Measurements from ENCODE around the gene ABCA13. TPM values are rescaled to one million over a fixed set of nuclear protein-coding genes. Genes with fewer than 3 reads are reported as not detected.
A peak's percentile ranks its signal among the peaks of the same experiment; 100 is the strongest.

Gene ABCA13
- total and polyA plus RNA-seq, 2 of the 4 experiments (the other 2 are of a cell fraction), result under 0.01 to 0.07 TPM

DNA sequence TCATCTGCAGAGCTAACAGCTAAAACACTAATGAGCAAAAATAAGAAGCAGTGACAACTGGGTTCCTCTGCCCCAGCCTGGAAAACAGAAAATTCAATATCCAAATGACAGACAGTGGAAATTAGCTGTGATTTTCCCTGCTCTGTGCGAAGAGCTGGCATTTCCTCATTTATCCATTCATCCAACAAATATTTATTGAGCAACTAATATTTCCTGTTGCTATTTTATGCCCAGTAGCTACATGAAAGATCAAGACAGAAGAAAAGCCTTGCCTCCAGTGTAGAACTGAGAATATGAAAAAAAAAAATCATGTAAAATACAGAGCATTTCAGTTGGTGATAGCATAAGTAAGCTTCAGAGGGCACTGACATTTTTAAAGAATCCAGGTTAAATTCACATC lies 140.9 kb downstream of the ABCA13 start:
- no peaks in the 10 kb centered on the region for H3K9me1 ChIP-seq (ENCODE audit: insufficient read depth, low read length)
- no peak overlapping the region for H4K8ac ChIP-seq (ENCODE audit: low read depth in 2 of 2, low read length in 2 of 2)
- no peaks in the 10 kb centered on the region for H4K20me1 ChIP-seq (ENCODE audit: insufficient read depth, low read length)
- H3K36me3 ChIP-seq (ENCODE audit: control insufficient read depth, insufficient read depth, low read length), result no peaks in the 10 kb centered on the region
- H4K91ac ChIP-seq (ENCODE audit: insufficient read depth, low read depth, low read length), result no peak overlapping the region
- H2BK15ac ChIP-seq (ENCODE audit: low read depth, low read length), result no peak overlapping the region
- H3K79me1 ChIP-seq (ENCODE audit: low read depth in 1 of 2, low read length in 2 of 2), result no peaks in the 10 kb centered on the region
- no peak overlapping the region for H2AK5ac ChIP-seq (ENCODE audit: low read depth, low read length)
- no peak overlapping the region for H3K4ac ChIP-seq (ENCODE audit: low read depth, low read length)
- ATAC-seq (ENCODE audit: low read depth) (no peak), DNase-seq (no peak)
- in situ Hi-C loops (cut with MboI; ENCODE audit: low sequenced_read_pairs) (no loop called here), dilution Hi-C loops (cut with HindIII; ENCODE audit: low sequenced_read_pairs, unreplicated experiment) (no loop called here), intact Hi-C loops (cut with micrococcal nuclease) (no loop called here)
- H3K9ac ChIP-seq (ENCODE audit: low read depth, low read length), result no peak overlapping the region
- H4K5ac ChIP-seq (ENCODE audit: low read depth, low read length), result no peak overlapping the region
- no peak overlapping the region for H3K56ac ChIP-seq (ENCODE audit: extremely low read depth, insufficient read depth, low read length)
- no peak overlapping the region for H2AK9ac ChIP-seq (replicated peaks; ENCODE audit: low read depth, low read length, poor library complexity)
- no peak overlapping the region for H3K4me2 ChIP-seq (ENCODE audit: low read depth, low read length)
- H2BK20ac ChIP-seq (ENCODE audit: low read depth, low read length), result no peak overlapping the region
- BruUV-seq (replicated peaks), result no TSS peak
- TF ChIP-seq NFE2L2 (IDR thresholded peaks at IDR 0.05; ENCODE audit: low read depth, low read length), result no peak
- TF ChIP-seq FOS (IDR thresholded peaks at IDR 0.05; ENCODE audit: low read depth, low read length), result no peak
- 0 out of 2 replicates have a peak, but pooled peaks have one; percentile 8 for TF ChIP-seq CEBPB (IDR thresholded peaks at IDR 0.05; ENCODE audit: low read depth, low read length)
- no peak overlapping the region for H3K14ac ChIP-seq (replicated peaks; ENCODE audit: low read depth, low read length)
- H3K27me3 ChIP-seq (ENCODE audit: control insufficient read depth, insufficient read depth, low read length), result no peaks in the 10 kb centered on the region
- no peak overlapping the region for H3K4me3 ChIP-seq (ENCODE audit: insufficient read depth, low read depth, low read length)
- no peak overlapping the region for H2BK5ac ChIP-seq (ENCODE audit: low read depth, low read length, poor library complexity, severe bottlenecking)
- no peak overlapping the region for H3K23ac ChIP-seq (ENCODE audit: low read depth, low read length)
- no peaks in the 10 kb centered on the region for H3K4me1 ChIP-seq (ENCODE audit: control insufficient read depth, insufficient read depth, low read length)
- no peak overlapping the region for H3K27ac ChIP-seq (ENCODE audit: insufficient read depth, low read length)
- POLR2A ChIA-PET (ENCODE audit: unreplicated experiment), result no interaction called here
- no peaks in the 10 kb centered on the region for H3K9me3 ChIP-seq (ENCODE audit: control insufficient read depth, insufficient read depth, low read length)
- CTCF ChIA-PET, result interaction anchor here (1.5 to 2.1 kb wide), 2 partner anchors 13 to 22 kb away, joined by 4 to 10 read pairs; no protein-coding TSS in a partner anchor
- no peak overlapping the region for H2AFZ ChIP-seq (replicated peaks; ENCODE audit: low read length, poor library complexity)
- no peak overlapping the region for H3K18ac ChIP-seq (ENCODE audit: low read depth, low read length)
- no peak overlapping the region for H2BK120ac ChIP-seq (ENCODE audit: low read depth, low read length)
- no CpG with 5 or more reads among the region's 1 CpG for WGBS, 2 experiments (ENCODE audit: extremely low coverage in 2 of 2, insufficient read length in 1 of 2)
